Stimulated activated CD4-positive, alpha-beta T cell treated with anti-CD3 and anti-CD28 coated beads, Interleukin-1b, Interleukin-23, amount 100 ng/mL, for 48 hours (primary cell): ENCODE measurements around the gene ACSL3.
"Not testable (repeated sequence)": the region's sequence is repeated elsewhere in the genome, so short reads cannot be mapped to it uniquely, and the experiment has no call there.

ENCODE experiments used
- DNase-seq: peaks from one replicate; pipeline ENCODE4 v3.0.0-alpha.2; 2020

ACSL3 gene

DNA sequence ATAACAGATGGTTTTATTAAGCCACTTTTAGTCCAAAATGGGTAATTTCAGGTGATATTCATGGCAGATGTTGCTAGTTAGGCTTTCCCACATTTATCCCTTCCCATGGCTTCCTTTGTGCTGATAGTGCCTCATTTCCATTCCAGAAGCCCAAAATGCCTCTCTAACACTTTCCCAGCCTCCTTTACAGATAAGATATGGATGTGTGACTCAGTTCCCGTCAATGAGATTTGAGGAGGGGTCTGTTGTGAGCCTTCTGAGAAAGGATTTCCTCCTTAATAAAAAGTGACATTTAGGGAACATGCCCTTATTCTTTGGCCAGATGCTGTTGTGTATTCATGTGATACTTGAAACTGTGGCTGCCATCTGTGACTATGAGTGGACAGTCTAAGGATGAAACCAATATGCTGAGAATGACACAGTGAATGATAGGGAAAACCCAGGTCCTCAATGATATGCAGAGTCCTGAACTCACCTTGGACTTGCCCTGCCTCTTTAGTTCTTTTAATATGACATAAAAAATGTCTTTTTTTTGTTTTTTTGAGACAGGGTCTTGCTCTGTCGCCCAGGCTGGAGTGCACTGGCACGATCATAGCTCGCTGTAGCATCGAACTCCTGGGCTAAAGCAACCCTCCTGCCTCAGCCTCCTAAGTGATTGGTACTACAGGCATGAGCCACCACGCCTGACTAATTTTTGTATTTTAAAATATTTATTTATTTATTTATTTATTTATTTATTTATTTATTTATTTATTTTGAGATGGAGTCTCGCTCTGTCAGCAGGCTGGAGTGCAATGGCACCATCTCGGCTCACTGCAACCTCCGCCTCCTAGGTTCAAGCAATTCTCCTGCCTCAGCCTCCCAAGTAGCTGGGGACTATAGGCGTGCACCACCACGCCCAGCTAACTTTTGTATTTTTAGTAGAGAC lies 5.8 kb upstream of the ACSL3 start:
- no peak for DNase-seq

DNA sequence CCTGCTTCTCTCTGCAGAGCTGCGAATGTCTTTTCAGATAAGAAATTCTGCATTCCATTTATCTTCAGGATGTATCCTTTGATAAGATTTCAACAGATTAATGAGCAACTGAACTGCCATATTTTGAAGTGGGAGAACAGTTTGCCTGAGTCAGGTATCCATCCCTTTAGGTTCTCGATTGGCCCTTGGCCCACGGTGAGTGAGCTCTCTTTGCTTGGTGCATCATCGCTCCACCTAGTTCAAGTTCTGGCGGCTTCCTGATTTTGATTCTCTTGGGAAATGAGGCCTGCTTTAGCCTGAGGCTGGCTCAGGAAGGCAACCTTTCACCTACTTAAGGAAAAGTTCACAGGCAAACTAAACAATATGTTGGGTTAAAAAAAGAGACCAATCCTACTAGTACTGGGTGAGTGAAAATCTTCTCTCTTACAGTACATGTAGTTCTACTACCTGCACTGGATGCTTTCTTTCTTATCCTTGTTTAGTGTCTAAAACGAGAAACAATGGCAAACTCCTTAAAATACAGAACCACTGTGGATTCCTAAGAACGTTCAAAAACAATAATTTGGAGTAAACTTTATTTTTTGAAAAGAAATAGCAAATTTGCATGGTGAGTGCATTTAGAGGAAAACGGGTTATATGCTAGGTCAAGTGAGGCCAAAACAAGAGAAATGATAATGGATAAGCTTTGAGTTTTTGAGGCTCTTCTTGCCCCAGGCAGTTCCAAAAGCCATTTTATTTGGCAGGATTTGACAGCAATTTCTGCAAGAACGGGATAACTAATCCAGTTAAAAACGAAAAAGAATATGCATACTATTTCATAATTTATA lies 837 bp upstream of the ACSL3 start:
- DNase-seq: no peak

DNA sequence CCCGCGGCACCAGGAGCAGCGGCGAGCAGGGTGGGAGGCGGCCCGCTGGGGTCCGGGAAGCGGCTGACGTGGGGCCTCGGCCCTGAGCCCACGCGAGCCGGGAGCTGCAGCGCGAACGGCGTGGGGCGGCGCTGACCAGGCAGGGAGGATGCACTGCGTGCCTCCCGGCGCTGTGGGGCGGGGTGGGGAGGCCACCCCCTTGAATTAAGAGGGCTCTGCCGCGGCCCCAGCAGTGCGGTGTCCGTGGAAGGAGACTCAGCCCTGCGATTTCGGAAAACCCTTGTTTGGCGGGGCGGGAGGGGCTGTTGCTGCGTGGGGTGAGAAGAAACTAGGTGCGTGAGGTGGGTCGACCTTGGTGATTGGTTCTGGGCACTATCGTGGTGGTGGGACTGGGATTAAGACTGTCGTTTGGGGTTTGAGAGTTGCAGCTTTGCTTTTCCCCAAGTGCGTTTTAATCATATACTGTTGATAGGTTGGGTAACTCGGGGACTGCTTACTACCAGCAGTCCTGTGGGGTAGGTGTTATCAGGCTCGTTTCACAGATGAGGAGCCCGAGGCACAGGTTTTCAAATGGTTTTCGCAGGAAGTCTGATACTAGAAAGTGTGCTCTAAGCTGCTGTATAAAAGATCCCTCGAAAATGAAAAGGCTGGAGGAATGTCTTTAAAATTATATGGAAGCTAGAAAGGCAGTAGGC lies 722 bp downstream of the ACSL3 start:
- peak; percentile 32 for DNase-seq

DNA sequence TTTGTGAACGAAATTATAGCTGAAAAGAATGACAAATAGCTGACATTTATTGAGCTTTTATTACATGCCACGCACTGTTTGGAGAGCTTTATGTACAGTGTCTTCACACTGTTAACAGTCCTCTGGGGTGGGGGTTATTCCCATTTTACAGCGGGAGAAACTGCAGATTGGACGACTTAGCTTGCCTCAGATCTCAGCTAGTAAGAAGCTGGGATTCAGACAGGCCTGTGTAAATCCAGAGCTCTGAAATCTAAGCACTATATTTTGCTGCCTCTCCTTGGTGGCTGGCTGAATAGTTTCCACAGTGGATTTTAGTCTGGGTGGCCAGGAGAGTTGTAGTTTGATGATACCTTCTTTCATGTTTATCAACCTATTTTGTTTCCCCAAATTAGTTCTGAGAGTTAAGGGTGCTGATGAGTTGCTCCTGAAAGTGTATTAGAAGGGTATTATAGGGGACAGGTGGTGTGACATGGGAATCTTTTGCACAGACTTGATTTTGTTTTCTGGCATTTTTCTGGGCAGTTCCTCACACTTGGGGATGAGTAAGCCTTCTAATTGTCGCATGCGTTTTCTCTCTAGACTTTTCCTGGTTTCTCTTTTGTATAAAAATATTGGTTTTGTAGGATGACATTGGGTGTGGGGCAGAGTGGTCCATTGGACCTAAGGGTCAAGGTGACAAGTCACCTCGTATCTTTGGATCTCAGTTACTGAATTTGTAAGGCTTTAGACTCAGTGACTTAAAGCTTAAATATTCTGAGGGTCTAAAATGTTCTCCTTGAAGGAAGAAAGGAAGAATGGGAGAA lies 1.5 kb downstream of the ACSL3 start:
- no peak for DNase-seq

DNA sequence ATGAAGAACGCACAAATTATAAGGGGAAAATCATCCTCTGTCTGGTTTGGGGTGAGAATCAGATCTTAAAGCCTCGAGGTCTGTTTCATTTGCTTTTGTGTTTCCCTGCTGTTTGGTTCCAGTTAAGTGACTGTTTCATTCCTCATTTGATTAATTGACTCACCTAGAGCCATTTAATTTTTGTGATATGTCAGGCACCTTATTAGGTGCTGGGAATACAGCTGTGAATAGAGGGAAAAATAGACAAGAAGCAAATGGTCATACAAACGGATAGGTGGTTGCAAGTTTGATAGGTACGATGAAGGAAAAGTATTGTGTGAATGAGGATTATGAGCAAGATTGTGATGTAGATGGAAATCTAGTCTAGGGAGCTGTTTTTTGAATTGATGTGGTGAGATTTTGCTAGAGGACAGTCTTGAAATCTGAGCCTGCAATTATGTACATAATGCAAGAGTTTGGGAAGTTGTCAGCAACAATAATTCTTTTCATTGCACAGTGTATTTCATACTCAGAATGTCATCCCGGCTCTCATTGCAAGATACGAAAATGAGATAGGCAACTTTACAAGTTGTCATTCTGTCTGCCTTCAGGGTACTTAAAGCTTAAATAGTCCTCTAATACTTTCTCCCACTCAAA lies 2.2 kb downstream of the ACSL3 start:
- DNase-seq: no peak

DNA sequence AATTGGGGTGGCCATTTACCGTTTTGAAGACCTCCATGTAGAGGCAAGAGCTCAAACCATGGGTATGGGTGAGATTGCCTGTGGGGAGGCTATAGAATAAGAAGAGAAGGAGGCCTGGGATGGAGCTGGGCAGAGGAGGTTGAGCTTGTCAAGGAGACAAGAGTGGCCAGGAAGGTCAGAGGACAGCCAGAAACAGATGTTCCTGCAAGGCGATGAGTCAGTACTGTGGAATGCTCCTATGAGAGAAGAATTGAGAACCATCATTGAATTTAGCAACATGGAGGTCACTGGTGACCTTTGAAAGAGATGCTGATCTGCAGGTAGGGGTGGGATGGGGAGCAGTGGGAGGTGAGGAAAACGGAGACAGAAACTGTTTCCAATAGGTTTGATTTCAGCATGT lies 3.5 kb downstream of the ACSL3 start:
- DNase-seq: no peak

DNA sequence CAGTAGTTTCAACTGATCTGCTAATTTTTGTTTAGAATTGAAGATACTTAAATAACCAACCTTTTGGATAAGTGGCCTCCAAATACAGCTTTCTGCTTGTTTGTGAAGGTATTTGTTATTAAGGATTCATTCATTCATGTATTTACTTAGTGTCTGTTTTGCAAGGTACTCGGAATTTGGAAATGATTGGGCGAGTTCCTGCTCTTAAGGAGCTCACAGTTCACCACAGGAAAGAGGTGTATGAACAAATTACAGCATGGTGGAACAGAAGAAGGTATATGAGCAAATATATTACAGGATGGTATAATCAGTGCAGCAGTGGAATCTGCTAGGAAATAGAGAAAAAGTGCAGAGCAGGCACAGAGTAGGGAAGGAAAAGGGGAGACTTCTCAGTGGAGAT lies 4.5 kb downstream of the ACSL3 start:
- DNase-seq: no peak

DNA sequence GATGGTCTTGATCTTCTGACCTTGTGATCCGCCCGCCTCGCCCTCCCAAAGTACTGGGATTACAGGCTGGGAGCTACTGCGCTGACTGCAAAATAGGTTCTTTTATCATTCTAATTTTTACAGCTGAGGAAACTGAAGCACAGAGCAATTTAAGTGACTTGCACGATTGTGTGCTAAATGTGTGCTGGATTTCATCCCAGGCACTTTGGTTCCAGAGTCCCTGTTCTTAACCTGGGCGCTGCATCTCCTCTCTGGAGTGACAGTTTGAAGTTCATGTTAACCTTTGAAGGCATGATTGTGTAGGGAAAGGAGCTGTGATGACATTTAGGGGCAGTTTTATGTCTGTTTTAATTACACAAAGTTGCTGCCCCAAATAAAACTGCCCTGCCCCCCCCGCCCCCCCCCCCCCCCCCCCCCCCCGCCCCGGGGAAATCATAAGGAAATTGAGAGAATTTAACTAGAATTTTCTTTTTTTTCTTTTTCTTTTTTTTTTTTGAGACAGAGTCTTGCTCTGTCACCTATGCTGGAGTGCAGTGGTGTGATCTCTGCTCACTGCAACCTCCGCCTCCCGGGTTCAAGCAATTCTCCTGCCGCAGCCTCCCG lies 5.6 kb downstream of the ACSL3 start:
- DNase-seq: no peak

DNA sequence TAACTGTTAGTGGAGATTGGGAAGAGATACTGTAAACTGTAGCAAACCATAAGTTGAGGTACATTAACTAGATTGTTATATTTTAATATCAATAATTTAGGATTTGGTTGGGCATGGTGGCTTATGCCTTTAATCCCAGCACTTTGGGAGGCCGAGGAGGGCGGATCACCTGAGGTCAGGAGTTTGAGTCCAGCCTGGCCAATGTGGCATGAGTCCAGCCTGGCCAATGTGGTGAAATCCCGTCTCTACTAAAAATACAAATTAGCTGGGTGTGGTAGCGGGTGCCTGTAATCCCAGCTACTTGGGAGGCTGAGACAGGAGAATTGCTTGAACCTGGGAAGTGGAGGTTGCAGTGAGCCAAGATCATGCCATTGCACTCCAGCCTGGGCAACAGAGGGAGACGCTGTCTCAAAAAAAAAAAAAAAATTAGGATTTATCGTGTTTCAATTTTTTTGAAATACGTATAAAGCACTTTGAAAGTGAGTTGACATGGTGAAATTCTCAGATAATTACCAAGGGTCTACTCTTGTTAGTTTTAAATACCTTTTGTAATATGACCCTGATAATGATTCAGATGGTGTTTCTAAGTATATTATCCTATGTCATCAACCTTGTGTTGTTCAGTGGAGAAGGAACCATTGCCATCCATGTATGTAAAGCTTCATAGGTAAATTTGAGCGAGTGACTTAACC lies 7.9 kb downstream of the ACSL3 start:
- not testable (repeated sequence) for DNase-seq

DNA sequence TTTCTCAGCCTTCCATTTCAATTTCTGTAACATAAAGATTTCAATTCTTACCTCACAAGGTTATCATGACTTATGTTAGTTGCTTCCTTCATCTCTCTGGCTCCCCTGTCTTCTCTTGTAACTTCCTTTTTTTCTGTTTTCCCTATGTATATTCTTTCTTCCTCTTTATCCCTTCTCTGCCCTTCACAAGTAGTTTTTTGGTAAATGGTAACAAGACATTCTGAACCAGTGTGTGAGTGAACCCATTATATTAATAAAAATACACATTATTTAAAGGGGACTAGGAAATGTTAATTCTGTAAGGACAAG lies 8.4 kb downstream of the ACSL3 start:
- no peak for DNase-seq

DNA sequence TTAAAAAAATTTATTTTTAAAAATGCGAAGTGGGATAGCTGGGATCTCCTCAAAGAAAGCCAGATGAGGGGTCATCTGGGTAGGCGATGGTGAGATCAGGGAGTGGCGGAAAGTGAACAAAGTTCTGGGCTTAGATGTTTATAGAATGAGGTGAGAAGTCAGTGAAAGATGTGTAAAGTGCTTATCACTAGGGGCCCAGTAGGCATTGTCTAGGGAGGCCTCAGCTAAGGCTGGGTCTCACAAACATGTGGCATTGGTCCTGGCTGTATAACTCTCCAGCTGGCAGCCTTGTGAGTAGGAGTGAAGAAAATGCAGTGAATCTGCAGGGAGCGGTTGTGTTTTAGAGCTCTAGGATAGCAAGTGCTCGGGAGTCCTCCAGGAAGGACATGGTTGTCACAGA lies 10.5 kb downstream of the ACSL3 start:
- DNase-seq: no peak

DNA sequence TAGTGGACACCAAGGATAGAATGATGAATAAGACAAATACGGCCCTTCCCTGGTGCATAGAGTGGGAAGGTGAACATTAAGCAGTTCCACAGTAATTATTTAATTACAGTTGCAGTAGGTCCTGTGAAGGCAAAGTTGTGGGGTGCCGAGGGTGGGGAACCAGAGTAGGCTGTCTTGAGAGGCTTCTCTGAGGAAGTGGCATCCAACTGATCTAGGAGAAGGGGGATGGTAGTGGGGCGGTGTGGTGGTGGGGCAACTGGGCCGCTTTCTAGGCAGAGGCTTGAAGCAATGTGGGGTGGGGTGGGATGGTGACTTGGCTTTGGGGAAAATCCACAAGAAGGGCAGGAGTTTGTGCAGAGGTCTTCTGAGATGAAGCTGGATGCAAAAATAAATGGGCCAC lies 11.7 kb downstream of the ACSL3 start:
- DNase-seq: no peak

DNA sequence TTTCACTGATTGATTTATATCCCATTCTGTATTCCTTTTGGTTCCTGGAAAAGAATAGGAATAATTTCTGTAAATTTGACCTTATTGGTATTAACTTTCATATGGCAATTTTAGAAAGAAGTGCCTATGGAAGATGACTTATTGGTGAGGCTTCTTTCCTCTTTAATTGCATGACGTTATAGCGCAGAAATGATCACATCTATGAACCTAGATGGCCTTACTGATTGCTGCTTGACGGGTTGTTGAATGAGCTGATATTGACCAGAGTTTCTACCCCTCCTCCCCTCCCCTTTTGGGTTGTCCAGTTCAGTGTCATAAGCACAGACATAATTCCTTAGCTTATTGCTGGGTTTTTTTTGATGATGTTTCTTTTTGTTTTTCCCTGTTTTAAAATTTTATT lies 14.6 kb downstream of the ACSL3 start:
- DNase-seq: no peak

DNA sequence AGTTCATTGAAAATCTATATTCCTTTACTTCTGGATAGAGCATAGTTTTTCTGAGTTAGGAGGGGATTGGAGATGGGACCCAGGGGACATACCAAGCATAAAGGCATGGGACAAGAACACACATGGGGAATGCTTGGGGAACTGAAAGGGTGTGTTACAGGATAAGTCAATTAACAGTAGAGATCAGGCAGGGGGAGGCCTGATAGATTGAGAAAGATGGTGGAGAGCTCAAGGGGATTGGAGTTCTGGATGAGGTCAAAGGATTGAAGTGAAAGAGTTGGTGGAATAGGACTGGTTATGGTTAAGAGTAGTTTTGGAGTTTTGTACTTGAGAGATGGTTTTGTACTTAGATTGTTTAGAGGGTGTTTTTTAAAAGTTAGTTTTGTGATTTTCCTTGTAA lies 16.1 kb downstream of the ACSL3 start:
- DNase-seq: no peak

DNA sequence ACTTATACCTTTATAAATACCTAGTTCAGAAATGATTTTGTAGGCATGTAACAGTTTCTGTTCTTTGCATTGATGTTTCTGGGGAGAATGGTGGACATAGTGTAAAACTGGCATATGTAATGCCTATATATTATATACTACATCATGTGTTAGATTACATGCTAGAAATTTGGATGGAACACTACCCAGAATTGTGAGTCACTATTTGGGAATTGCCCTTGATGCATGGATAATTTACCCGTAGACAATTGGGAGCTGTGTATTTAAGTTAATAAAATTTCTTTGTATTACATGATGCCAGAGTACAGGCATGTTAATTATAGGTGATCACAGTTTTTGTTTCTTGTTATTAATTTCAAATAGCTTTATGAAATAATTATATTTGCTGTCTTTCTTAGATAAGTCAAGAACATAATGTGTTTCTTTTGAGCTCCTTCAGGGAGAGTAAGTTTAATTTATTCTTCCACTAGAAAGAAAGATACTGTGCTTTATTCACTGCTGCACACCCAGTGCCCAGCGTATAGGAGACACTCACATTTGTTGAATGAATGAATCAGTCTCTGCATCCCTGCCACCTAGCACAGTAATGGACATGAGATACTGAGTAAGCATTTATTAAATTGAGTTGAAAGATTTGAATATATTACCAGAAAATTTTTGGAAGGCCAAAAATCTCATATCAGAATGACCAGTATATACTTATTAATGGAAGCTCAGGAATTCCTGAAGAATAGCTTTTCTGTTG lies 16.9 kb downstream of the ACSL3 start:
- DNase-seq: no peak

DNA sequence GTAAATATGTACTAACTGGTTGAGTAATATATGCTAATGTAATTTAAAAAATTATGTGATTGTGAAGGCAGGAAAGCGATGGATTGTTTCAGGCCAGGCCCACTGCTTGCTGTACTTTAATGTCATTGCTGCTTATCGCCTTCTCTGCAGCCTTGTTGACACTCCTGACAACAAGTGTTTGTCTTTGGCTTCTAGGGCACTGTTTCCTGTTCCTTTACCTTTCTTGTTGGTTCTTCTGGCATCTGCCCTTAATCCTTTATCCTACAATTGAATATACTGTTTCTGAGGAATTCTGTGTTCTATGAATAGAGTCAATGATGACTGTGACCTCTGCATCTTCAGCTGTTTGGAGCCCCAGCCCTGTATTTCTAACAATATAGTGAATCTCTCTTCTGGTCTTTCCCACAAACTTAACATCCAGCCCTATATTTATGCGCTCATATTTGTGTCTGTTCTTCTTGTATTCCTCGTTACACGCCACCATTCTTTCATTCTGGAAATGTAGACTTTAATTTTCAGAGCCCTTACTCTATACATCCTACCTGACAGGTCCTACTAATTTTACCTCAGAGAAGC lies 17.6 kb downstream of the ACSL3 start:
- DNase-seq: no peak

DNA sequence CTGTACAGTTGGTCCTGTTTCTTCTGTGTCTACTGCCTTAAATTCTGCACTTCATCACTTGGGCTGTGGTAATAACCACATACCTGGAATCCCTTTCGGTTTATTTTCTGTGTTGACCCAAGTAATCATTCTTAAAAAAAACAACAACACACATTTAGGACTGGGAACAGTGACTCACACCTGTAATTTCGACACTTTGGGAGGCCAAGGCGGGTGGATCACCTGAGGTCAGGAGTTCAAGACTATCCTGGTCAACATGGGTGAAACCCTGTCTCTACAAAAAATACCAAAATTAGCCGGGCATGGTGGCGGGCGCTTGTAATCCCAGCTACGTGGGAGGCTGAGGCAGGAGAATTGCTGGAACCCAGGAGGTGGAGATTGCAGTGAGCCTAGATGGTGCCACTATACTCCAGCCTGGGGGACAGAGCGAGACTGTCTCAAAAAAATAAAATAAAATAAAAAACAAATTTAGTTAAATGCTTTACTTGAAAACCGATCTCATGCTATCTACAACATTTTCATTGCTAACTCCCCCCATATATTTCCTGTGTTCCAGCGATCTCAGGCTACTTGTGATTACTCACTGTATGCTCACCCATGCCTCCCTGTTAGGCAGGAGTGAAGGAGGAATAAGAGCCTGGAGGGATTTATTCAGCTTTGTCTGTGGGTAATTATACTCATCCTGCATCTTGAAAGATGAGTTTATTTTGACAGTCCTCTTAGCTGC lies 18.2 kb downstream of the ACSL3 start:
- DNase-seq: no peak

DNA sequence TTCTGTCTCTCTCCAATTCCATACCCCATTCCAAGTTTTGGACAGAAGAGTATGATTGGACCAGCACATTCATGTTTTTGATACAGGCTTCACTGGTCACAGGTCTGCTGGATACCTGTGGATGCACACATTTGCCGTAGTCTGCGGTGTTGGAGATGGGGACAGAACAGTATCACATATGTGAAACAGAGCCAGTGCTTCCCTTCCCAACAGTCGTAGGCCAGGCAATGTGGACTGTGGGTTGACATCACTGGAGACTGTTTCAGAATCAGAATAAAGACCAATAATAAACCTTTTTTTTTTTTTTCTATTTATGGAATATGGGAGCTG lies 18.7 kb downstream of the ACSL3 start:
- no peak for DNase-seq

DNA sequence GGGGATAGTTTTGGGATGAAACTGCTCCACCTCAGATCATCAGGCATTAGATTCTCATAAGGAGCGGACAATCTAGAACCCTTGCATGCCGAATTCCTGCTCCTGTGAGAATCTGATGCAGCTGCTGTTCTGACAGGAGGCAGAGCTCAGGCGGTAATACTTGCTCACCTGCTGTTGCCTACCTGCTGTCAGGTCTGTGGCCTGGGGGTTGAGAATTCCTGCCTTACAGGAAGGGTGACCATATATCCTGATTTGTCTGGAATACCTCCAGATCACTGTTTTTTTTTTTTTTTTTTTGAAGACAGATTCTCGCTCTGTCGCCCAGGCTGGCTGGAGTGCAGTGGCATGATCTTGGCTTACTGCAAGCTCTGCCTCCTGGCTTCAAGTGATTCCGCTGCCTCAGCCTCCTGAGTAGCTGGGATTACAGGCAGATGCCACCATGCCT lies 21.7 kb downstream of the ACSL3 start:
- DNase-seq: no peak

DNA sequence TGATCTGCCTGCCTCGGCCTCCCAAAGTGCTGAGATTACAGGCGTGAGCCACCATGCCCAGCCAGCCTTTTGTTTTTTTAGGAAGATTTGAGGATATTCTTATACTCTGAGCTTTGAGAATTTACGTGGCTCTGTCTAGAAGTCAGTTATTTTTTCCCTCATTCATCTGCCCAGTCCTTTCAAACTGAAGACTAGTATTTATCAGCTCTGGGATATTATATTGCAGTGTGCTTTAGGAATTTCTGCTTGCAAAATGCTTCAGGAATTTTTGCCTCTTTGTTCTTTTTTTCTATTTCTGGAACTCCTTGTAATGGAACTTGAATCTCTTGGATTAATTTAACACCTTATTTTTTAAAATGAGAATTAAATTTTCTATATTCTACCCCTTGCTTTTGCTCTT lies 22.6 kb downstream of the ACSL3 start:
- no peak for DNase-seq
